Type B pancreatic cell (in vitro differentiated cells): ENCODE data around the gene TENT4B. TPM values are rescaled to one million over a fixed set of nuclear protein-coding genes. Genes with fewer than 3 reads are reported as not detected.

Experiments used
- DNase-seq: peaks from one replicate; pipeline ENCODE4 v3.0.0; 2021; ENCODE audit warnings: mixed read lengths; ENCODE audit not compliant: unreplicated experiment; ENCODE audit errors: extremely low spot score
- H3K27ac Mint-ChIP-seq: 2 replicates; pipeline ENCODE4 v1.8.0; 2021; ENCODE audit warnings: mild to moderate bottlenecking, mixed read lengths
- H3K27me3 Mint-ChIP-seq: 2 replicates; pipeline ENCODE4 v1.8.0; 2021; ENCODE audit warnings: mixed read lengths
- H3K36me3 Mint-ChIP-seq: 2 replicates; pipeline ENCODE4 v1.8.0; 2021; ENCODE audit warnings: mixed read lengths
- H3K4me1 Mint-ChIP-seq: one replicate; pipeline ENCODE4 v1.8.0; 2021; ENCODE audit warnings: mixed read lengths; ENCODE audit not compliant: unreplicated experiment
- H3K4me3 Mint-ChIP-seq: 2 replicates; pipeline ENCODE4 v1.8.0; 2021; ENCODE audit warnings: mild to moderate bottlenecking, mixed read lengths
- H3K9me3 Mint-ChIP-seq: 2 replicates; pipeline ENCODE4 v1.8.0; 2021; ENCODE audit warnings: mixed read lengths
- total RNA-seq: library from RNA; stranded (reverse); gene quantifications from 2 replicates; pipeline ENCODE4 v1.2.1, GENCODE V29; 2021; ENCODE audit warnings: low replicate concordance
- TF ChIP-seq, protein P1 (sequence below): fragments of 200-600 bp; sonication (generic); conservative IDR thresholded peaks from 2 replicates; pipeline ENCODE4 v1.5.0; 2021; ENCODE audit warnings: antibody characterized with exemption, mild to moderate bottlenecking

The TENT4B gene
- total RNA-seq, 1 donor from 2014 or later, result 14.1 TPM

DNA sequence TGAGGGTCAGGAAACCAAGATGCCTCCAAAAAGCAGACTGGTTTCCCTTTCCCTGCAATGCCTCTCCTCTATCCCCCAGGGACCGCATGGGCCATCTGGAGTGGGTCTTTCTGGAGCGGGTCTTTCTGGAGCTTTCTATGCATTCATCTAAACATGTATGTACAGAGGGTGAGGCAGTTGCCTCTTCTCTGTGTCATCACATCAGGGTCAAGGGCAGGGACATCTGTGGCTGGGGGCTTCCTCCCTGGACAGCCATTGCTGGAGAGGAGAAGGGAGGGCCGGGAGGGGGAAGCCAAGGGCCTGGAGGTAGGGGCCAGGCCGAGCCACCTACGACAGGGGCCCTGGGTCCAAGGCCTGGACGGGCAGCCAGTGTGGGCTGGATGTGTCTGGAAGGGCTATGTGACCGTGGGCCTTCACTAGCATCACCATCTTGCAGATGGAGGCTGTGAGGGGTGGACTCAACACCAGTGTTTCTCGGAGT lies 114.1 kb downstream of the TENT4B start:
- Mint-ChIP-seq H3K27ac (peak overlapping the region; percentile 50), H3K9me3 (no peaks in the 10 kb centered on the region), H3K27me3 (no peaks in the 10 kb centered on the region), H3K4me1 (peaks cover 27% of the 10 kb centered on the region), H3K4me3 (no peak overlapping the region), H3K36me3 (peaks cover 4% of the 10 kb centered on the region)
- TF ChIP-seq, protein P1, sequence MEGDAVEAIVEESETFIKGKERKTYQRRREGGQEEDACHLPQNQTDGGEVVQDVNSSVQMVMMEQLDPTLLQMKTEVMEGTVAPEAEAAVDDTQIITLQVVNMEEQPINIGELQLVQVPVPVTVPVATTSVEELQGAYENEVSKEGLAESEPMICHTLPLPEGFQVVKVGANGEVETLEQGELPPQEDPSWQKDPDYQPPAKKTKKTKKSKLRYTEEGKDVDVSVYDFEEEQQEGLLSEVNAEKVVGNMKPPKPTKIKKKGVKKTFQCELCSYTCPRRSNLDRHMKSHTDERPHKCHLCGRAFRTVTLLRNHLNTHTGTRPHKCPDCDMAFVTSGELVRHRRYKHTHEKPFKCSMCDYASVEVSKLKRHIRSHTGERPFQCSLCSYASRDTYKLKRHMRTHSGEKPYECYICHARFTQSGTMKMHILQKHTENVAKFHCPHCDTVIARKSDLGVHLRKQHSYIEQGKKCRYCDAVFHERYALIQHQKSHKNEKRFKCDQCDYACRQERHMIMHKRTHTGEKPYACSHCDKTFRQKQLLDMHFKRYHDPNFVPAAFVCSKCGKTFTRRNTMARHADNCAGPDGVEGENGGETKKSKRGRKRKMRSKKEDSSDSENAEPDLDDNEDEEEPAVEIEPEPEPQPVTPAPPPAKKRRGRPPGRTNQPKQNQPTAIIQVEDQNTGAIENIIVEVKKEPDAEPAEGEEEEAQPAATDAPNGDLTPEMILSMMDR, result no peak
- no peak for DNase-seq

DNA sequence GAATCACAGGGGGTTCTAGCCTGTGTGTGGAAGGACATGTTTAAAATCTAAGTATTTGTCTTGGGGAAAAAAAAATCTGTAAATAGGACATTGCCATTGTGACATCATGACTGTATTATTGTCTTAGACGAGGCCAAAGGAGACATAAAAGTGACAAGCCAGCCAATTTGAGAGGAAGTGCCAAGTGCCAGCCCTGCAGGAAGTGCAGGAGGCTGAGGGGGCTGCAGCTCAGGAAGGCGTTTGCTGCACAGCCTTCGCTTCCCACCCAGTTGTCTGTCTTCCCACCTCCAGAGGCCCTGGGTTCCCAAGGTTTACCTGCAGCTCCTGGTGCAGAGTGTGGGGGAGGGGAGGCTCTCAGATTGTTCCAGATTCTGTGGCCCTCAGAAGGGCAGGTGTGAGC lies 114.5 kb downstream of the TENT4B start:
- H3K27me3 Mint-ChIP-seq, result no peaks in the 10 kb centered on the region
- H3K4me3 Mint-ChIP-seq, result no peak overlapping the region

DNA sequence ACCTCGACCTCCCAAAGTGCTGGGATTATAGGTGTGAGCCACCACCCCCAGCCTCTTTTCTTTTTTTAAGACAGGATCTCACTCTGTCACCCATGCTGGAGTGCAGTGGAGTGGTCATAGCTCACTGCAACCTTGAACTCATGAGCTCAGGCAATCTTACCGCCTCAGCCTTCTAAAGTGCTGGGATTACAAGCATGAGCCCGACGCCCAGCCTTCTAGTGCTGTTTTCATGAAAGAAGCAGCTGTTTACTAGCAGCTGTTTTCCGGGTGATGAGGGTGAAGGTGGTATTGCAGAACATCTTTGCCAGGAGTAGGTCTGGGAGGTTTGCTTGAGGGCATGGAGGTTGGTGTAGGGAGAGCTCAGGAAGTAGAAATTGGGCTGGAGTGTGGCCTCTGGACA lies 115.2 kb downstream of the TENT4B start:
- Mint-ChIP-seq H3K9me3 (no peaks in the 10 kb centered on the region), H3K27me3 (no peaks in the 10 kb centered on the region), H3K4me3 (no peak overlapping the region), H3K36me3 (peaks cover 4% of the 10 kb centered on the region), H3K4me1 (peaks cover 18% of the 10 kb centered on the region), H3K27ac (no peak overlapping the region)
- no peak for DNase-seq
- TF ChIP-seq, protein P1, result no peak

More for the DNA sequence above, 114.5 kb downstream of the TENT4B start:
- H3K4me1 Mint-ChIP-seq, result peaks cover 24% of the 10 kb centered on the region
- H3K27ac Mint-ChIP-seq, result peak overlapping the region; percentile 50
- peaks cover 4% of the 10 kb centered on the region for H3K36me3 Mint-ChIP-seq
- TF ChIP-seq, protein P1, result no peak
- DNase-seq, result no peak
- no peaks in the 10 kb centered on the region for H3K9me3 Mint-ChIP-seq

DNA sequence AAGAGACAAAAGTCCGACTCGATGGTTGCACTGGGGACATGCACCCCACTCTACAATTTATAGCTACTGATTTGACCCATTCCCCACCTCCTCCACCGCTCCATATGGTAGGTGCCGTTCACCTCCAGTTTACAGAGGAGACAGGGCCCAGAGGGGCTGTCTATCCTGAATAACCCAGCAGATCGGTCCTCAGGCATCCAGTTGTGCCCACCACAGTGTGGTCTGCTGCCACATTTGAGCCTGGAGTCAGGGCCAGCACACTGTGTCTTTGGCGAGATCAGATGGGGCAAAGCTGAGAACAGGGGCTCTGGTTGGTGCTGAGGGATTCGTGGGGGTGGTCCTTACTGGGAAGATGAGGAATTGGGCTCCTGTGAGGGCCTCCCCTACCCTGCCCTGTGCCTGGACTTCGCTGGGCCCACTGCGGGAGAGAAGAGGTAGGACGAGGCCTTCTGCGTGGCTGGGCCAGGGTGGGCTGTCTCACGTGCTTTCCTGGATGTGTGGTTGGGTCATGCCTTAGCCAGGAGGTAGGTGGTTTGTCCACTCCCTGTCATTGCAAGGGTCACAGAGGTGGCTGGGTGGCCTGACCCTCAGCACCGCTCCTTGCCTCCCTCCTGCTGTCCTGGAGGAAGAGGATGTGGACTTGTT lies 116.1 kb downstream of the TENT4B start:
- Mint-ChIP-seq H3K36me3 (peaks cover 4% of the 10 kb centered on the region), H3K27ac (no peak overlapping the region), H3K4me3 (no peak overlapping the region), H3K27me3 (no peaks in the 10 kb centered on the region), H3K9me3 (no peaks in the 10 kb centered on the region), H3K4me1 (peaks cover 10% of the 10 kb centered on the region)
- DNase-seq, result no peak
- TF ChIP-seq, protein P1, result no peak

DNA sequence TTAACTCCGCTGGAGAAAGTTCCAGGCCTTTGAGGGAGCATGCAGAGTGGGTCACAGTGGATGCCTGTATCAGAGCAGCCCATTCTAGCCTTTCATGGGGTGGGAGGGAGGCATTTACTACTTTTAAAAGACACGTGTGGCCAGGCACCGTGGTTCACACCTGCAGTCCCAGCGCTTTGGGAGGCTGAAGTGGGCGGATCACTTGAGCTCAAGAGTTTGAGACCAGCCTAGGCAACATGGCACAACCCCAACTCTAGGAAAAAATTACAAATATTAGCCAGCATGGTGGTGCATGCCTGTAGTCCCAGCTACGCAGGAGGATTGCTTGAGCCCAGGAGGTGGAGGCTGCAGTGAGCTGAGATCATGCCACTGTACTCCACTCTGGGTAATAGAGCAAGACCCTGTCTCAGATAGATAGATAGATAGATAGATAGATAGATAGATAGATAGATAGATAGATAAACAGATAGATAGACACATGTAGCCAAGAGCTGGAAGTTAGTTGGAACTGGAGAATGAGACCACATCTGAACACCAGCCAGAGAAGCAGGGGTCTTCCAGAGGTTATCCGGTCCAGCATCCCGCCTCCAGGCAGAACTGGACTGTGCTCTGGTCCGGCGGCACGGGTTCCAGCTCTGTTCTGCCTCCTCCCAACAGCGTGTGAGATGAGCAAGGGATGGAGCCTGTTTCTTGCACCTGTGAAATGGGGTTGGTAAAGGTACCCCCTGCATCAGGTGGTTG lies 116.8 kb downstream of the TENT4B start:
- H3K9me3 Mint-ChIP-seq, result no peaks in the 10 kb centered on the region
- no peak for DNase-seq
- H3K36me3 Mint-ChIP-seq, result no peaks in the 10 kb centered on the region
- H3K4me3 Mint-ChIP-seq, result no peak overlapping the region
- TF ChIP-seq, protein P1, result no peak
- no peaks in the 10 kb centered on the region for H3K27me3 Mint-ChIP-seq
- H3K4me1 Mint-ChIP-seq, result peaks cover 5% of the 10 kb centered on the region
- H3K27ac Mint-ChIP-seq, result no peak overlapping the region
